SK-N-SH treated with all-trans-retinoic acid at 6 μM for 48 hours (cell line): Measurements from ENCODE around the gene CMTR1.

Experiments used
- ATAC-seq: fragments of 200-7000 bp; cut with Tn5 transposase; 3 replicates; pipeline ENCODE4 v1.9.1; 2020; ENCODE audit warnings: mild to moderate bottlenecking, moderate library complexity
- ARNTL ChIP-seq: fragments of 450-650 bp; formaldehyde crosslinking; IDR thresholded peaks from 2 replicates; pipeline ENCODE4 v1.5.0; 2020; ENCODE audit warnings: low read depth, mild to moderate bottlenecking, moderate library complexity, borderline replicate concordance
- CSDC2 ChIP-seq: fragments of 250-450 bp; sonication (Bioruptor Pico); IDR thresholded peaks from 2 replicates; pipeline ENCODE4 v1.5.0; 2020; ENCODE audit warnings: mild to moderate bottlenecking, moderate library complexity
- ESRRG ChIP-seq: fragments of 250-450 bp; sonication (Bioruptor Pico); IDR thresholded peaks from 2 replicates; pipeline ENCODE4 v1.6.1; 2021; ENCODE audit warnings: mild to moderate bottlenecking
- GLIS3 ChIP-seq: fragments of 250-450 bp; sonication (Bioruptor Pico); IDR thresholded peaks from 2 replicates; pipeline ENCODE4 v1.5.0; 2020; ENCODE audit warnings: mild to moderate bottlenecking, moderate library complexity
- ISL1 ChIP-seq: fragments of 250-450 bp; sonication (Bioruptor Pico); IDR thresholded peaks from 2 replicates; pipeline ENCODE4 v2.1.2; 2022; ENCODE audit warnings: mild to moderate bottlenecking, moderate library complexity
- OSR1 ChIP-seq: fragments of 250-450 bp; sonication (Bioruptor Pico); IDR thresholded peaks from 2 replicates; pipeline ENCODE4 v1.8.0; 2022; ENCODE audit warnings: moderate library complexity, mild to moderate bottlenecking, inconsistent platforms
- PPARA ChIP-seq: fragments of 250-450 bp; sonication (Bioruptor Pico); IDR thresholded peaks from 2 replicates; pipeline ENCODE4 v1.5.0; 2020; ENCODE audit warnings: mild to moderate bottlenecking, borderline replicate concordance
- RARB ChIP-seq: fragments of 250-450 bp; sonication (Bioruptor Pico); IDR thresholded peaks from 2 replicates; pipeline ENCODE4 v1.8.0; 2021; ENCODE audit warnings: mild to moderate bottlenecking, moderate library complexity
- TCF4 ChIP-seq: fragments of 250-450 bp; sonication (Bioruptor Pico); IDR thresholded peaks from 2 replicates; pipeline ENCODE4 v1.8.0; 2021; ENCODE audit warnings: mild to moderate bottlenecking, moderate library complexity, borderline replicate concordance
- TOX ChIP-seq: fragments of 250-450 bp; sonication (Bioruptor Pico); IDR thresholded peaks from 2 replicates; pipeline ENCODE4 v1.8.0; 2021; ENCODE audit warnings: mild to moderate bottlenecking, moderate library complexity, borderline replicate concordance
- ZFP3 ChIP-seq: fragments of 250-450 bp; sonication (Bioruptor Pico); IDR thresholded peaks from 2 replicates; pipeline ENCODE4 v1.5.0; 2020; ENCODE audit warnings: mild to moderate bottlenecking, moderate library complexity
- ZFP30 ChIP-seq: fragments of 450-650 bp; formaldehyde crosslinking; IDR thresholded peaks from 2 replicates; pipeline ENCODE4 v1.5.0; 2022; ENCODE audit warnings: mild to moderate bottlenecking, moderate library complexity
- ZNF565 ChIP-seq: fragments of 450-650 bp; formaldehyde crosslinking; conservative IDR thresholded peaks from 2 replicates; pipeline ENCODE4 v1.5.0; 2020; ENCODE audit warnings: low read depth, mild to moderate bottlenecking, moderate library complexity
- ZNF70 ChIP-seq: fragments of 450-650 bp; formaldehyde crosslinking; IDR thresholded peaks from 2 replicates; pipeline ENCODE4 v1.5.0; 2020; ENCODE audit warnings: mild to moderate bottlenecking, moderate library complexity
- ZNF8 ChIP-seq: fragments of 450-650 bp; formaldehyde crosslinking; IDR thresholded peaks from 2 replicates; pipeline ENCODE4 v1.5.0; 2020; ENCODE audit warnings: mild to moderate bottlenecking, moderate library complexity
- TF ChIP-seq, protein P1 (sequence below): fragments of 250-450 bp; sonication (Bioruptor Pico); IDR thresholded peaks from 2 replicates; pipeline ENCODE4 v1.8.0; 2021; ENCODE audit warnings: low read depth, mild to moderate bottlenecking, moderate library complexity, borderline replicate concordance
- TF ChIP-seq, protein P2 (sequence below): fragments of 250-450 bp; sonication (Bioruptor Pico); IDR thresholded peaks from 2 replicates; pipeline ENCODE4 v1.8.0; 2020; ENCODE audit warnings: mild to moderate bottlenecking, moderate library complexity, borderline replicate concordance
- TF ChIP-seq, protein P3 (sequence below): fragments of 250-450 bp; sonication (Bioruptor Pico); IDR thresholded peaks from 2 replicates; pipeline ENCODE4 v1.5.0; 2020; ENCODE audit warnings: mild to moderate bottlenecking, moderate library complexity
- TF ChIP-seq, protein P4 (sequence below): fragments of 250-450 bp; sonication (Bioruptor Pico); IDR thresholded peaks from 2 replicates; pipeline ENCODE4 v1.5.1; 2020; ENCODE audit warnings: low read depth, mild to moderate bottlenecking, moderate library complexity
- TF ChIP-seq, protein P5 (sequence below): fragments of 250-450 bp; sonication (Bioruptor Pico); IDR thresholded peaks from 2 replicates; pipeline ENCODE4 v1.5.1; 2021; ENCODE audit warnings: mild to moderate bottlenecking, moderate library complexity

Gene CMTR1

DNA sequence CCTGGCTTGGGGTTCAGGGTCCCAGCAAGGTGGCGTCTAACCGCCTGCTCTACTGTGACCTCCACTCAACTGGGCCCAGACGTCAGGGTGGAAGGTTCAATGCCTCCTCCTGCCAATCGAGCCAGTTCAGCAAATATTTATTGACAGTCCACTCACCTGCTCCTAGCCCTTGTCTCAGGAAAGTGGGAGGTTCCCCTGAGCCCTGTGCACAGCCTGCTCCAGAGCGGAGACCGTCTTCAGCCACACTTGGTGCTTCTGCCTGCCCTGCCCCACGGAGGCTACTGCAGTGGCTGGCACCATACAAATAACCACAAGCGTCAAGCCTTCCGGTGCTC lies 60.6 kb downstream of the CMTR1 start (continued):
- TF ChIP-seq, protein P1, sequence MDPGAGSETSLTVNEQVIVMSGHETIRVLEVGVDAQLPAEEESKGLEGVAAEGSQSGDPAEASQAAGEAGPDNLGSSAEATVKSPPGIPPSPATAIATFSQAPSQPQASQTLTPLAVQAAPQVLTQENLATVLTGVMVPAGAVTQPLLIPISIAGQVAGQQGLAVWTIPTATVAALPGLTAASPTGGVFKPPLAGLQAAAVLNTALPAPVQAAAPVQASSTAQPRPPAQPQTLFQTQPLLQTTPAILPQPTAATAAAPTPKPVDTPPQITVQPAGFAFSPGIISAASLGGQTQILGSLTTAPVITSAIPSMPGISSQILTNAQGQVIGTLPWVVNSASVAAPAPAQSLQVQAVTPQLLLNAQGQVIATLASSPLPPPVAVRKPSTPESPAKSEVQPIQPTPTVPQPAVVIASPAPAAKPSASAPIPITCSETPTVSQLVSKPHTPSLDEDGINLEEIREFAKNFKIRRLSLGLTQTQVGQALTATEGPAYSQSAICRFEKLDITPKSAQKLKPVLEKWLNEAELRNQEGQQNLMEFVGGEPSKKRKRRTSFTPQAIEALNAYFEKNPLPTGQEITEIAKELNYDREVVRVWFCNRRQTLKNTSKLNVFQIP, result no peak
- TF ChIP-seq ZFP3 (no peak), ISL1 (CRISPR knock-in tag) (no peak), GLIS3 (CRISPR knock-in tag) (no peak), OSR1 (CRISPR knock-in tag) (no peak), TOX (no peak), RARB (CRISPR knock-in tag) (no peak), ZNF70 (CRISPR knock-in tag) (no peak), ZFP30 (CRISPR knock-in tag) (no peak), ESRRG (no peak), TCF4 (no peak)
- TF ChIP-seq, protein P2, sequence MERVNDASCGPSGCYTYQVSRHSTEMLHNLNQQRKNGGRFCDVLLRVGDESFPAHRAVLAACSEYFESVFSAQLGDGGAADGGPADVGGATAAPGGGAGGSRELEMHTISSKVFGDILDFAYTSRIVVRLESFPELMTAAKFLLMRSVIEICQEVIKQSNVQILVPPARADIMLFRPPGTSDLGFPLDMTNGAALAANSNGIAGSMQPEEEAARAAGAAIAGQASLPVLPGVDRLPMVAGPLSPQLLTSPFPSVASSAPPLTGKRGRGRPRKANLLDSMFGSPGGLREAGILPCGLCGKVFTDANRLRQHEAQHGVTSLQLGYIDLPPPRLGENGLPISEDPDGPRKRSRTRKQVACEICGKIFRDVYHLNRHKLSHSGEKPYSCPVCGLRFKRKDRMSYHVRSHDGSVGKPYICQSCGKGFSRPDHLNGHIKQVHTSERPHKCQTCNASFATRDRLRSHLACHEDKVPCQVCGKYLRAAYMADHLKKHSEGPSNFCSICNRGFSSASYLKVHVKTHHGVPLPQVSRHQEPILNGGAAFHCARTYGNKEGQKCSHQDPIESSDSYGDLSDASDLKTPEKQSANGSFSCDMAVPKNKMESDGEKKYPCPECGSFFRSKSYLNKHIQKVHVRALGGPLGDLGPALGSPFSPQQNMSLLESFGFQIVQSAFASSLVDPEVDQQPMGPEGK (CRISPR knock-in tag), result no peak

DNA sequence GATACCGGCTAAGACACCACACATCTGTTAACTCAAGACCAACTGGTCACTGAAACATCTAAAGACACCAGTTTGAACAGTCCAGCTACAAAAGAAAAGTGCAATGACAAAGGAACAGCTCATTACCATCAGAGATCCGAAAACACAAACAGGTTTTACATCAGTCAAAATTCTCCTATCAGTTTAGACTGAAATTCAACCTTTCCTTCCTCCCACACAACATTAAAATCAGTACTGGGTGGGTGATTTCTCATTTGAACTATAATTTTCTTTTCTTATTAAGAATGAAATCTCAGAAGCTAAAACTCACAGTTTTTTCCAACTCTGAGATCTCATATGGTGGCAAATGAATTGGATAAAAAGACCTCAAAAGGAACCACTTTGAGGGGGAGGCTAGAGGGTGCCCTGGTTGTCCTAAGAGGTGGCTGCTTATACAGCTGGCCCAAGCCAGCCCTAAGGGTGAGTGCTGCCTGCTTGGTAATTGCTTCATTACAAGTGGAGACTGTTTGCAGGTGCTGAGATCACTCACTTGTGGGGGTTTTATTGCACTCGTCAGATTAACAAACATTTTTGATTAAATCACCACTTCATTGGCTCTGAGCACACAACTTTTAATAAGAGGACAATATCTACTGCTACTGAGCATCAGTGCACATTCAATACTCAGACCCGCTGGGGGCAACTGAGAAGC lies 62.4 kb downstream of the CMTR1 start:
- TF ChIP-seq ZFP3 (no peak), ESRRG (no peak)
- TF ChIP-seq, protein P3, sequence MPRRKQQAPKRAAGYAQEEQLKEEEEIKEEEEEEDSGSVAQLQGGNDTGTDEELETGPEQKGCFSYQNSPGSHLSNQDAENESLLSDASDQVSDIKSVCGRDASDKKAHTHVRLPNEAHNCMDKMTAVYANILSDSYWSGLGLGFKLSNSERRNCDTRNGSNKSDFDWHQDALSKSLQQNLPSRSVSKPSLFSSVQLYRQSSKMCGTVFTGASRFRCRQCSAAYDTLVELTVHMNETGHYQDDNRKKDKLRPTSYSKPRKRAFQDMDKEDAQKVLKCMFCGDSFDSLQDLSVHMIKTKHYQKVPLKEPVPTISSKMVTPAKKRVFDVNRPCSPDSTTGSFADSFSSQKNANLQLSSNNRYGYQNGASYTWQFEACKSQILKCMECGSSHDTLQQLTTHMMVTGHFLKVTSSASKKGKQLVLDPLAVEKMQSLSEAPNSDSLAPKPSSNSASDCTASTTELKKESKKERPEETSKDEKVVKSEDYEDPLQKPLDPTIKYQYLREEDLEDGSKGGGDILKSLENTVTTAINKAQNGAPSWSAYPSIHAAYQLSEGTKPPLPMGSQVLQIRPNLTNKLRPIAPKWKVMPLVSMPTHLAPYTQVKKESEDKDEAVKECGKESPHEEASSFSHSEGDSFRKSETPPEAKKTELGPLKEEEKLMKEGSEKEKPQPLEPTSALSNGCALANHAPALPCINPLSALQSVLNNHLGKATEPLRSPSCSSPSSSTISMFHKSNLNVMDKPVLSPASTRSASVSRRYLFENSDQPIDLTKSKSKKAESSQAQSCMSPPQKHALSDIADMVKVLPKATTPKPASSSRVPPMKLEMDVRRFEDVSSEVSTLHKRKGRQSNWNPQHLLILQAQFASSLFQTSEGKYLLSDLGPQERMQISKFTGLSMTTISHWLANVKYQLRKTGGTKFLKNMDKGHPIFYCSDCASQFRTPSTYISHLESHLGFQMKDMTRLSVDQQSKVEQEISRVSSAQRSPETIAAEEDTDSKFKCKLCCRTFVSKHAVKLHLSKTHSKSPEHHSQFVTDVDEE, result no peak
- ATAC-seq, result no peak

DNA sequence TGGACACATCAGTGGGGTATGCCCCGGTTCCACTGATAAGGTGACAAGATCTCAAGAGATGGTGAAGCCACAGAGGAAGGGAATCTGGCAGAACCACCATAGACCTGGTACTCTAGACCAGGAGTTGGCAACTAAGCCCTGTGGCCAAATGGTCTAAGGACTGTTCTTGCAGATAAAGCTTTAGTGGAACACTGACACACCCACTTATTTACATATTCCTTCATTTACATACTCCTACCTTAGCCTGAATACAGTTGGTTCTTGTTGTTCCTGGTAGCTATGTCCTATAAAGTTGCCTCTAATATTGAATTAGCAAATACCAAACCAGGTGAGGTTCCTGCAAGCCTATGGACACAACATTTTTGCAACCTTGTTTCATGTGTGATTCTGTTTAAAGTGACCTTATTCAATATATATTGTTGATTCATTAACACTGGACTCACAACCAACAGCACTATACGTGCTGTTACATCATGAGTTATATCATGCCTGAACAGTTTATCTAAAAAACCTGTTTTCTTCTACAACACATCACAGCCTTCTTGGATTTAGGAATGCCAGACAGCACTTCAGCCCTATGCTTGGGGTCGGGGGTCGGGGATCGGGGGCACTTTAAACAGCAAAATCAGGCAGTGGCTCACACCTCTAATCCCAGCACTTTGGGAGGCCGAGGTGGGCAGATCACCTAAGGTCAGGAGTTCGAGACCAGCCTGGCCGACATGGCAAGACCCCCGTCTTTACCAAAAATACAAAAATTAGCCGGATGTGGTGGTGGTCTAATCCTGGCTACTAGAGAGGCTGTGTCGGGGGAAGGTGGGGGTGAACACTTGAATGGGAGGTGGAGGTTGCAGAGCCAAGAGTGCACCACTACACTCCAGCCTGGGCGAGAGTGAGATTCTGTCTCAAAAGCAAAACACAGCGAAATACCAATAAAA lies 64.2 kb downstream of the CMTR1 start:
- ATAC-seq, result no peak
- TF ChIP-seq ESRRG, result no peak
- no peak for TF ChIP-seq RARB (CRISPR knock-in tag)
- TF ChIP-seq, protein P1, result no peak
- no peak for TF ChIP-seq ZNF8 (CRISPR knock-in tag)
- TF ChIP-seq ZNF565, result no peak
- TF ChIP-seq CSDC2 (CRISPR knock-in tag), result no peak
- TF ChIP-seq ARNTL (CRISPR knock-in tag), result no peak
- TF ChIP-seq PPARA (CRISPR knock-in tag), result no peak
- TF ChIP-seq, protein P4, sequence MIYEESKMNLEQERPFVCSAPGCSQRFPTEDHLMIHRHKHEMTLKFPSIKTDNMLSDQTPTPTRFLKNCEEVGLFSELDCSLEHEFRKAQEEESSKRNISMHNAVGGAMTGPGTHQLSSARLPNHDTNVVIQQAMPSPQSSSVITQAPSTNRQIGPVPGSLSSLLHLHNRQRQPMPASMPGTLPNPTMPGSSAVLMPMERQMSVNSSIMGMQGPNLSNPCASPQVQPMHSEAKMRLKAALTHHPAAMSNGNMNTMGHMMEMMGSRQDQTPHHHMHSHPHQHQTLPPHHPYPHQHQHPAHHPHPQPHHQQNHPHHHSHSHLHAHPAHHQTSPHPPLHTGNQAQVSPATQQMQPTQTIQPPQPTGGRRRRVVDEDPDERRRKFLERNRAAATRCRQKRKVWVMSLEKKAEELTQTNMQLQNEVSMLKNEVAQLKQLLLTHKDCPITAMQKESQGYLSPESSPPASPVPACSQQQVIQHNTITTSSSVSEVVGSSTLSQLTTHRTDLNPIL (CRISPR knock-in tag), result no peak
- TF ChIP-seq ISL1 (CRISPR knock-in tag), result no peak
- no peak for TF ChIP-seq ZFP3
- TF ChIP-seq, protein P5, sequence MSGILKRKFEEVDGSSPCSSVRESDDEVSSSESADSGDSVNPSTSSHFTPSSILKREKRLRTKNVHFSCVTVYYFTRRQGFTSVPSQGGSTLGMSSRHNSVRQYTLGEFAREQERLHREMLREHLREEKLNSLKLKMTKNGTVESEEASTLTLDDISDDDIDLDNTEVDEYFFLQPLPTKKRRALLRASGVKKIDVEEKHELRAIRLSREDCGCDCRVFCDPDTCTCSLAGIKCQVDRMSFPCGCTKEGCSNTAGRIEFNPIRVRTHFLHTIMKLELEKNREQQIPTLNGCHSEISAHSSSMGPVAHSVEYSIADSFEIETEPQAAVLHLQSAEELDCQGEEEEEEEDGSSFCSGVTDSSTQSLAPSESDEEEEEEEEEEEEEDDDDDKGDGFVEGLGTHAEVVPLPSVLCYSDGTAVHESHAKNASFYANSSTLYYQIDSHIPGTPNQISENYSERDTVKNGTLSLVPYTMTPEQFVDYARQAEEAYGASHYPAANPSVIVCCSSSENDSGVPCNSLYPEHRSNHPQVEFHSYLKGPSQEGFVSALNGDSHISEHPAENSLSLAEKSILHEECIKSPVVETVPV (CRISPR knock-in tag), result no peak
